ENCODE results near the gene RPS4Y1.
"Not testable (repeated sequence)": the region's sequence is repeated elsewhere in the genome, so short reads cannot be mapped to it uniquely, and the experiment has no call there.

The RPS4Y1 gene
- total RNA-seq, result 0.19 to 119 (median 36.1) reads per million in 4 experiments

DNA sequence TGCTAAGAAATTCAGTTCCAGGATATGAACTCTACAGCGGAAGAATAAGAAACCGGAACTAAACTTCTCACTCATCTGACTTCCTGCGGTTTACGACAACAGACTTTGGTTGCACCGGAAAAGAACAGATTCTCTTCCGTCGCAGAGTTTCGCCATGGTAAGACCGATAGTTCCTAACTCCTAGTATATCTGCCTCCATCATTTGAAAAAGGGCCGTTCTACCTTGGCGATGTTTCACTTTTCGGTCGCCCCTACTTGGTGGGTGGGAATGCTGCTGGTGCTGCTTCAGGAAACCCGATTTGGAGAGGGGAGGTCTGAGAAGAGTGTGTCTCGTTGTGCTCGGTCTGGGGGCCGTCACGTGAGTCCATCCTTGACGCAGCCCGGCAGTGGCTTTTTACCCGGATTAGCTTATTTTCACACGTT, at the start of gene RPS4Y1:
RPS4Y1 (plus strand) TSS at position 132 of the 423 bp plus-strand sequence; CDS start at position 155, 23 bp downstream.
- DNase-seq, result peak; percentile 28

DNA sequence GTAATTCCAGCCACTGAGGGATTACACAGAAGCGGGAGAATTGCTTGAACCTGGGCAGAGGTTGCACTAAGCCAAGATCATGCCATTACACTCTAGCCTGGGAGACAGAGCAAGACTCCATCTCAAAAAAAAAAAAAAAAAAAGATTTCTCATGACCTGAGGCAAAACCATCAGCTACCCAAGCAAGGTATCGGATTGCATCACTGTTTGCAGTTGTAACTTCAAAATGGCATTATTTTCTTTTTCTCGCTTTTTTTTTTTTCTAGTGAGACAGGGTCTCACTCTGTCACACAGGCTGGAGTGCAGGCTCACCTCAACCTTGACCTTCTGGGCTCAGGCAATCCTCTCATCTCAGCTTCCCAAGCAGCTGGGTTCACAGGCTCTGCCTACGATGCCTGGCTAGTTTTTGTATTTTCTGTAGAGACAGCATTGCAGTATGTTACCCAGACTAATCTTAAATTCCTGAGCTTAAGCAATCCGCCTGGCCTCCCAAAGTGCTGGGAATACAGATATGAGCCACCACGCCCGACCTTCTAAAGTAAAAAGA, 44.4 kb upstream of the RPS4Y1 start:
- no peak for DNase-seq

DNA sequence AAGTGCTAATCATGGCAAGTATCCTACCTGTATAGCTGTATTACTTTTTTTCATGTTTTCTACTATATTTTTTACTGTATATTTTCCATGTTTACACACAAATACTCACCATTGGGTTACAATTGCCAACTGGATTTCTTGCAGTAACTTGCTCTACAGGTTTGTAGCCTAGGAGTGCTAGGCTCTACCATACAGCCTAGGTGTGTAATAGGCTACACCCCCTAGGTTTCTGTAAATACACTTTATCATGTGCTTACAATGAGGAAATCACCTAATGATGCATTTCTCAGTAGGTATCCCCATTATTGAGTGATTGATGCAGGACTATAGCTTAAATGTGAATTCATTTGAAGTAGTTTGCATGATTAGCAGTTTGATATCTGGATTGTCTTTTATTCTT, 43.4 kb upstream of the RPS4Y1 start:
- no peak for DNase-seq

DNA sequence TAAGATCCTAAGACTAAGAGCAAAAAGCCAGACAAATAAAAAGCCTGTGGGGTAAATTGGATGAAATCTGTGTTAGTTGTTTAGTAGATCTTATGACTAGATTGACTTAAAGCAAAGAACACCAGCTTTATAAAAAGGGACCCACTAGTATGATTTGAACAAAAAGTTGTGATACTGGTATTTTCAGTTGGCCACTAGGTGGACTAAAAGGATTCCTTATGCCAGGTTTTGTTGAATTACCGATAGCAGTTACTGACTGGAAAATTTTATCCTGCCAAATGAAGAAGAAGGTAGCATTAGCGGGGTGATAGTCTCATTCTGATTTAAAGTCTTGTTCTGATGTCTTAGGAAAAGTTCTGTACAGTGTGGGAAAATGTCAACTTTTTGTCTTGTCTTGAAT, 41.2 kb upstream of the RPS4Y1 start:
- DNase-seq, result no peak

DNA sequence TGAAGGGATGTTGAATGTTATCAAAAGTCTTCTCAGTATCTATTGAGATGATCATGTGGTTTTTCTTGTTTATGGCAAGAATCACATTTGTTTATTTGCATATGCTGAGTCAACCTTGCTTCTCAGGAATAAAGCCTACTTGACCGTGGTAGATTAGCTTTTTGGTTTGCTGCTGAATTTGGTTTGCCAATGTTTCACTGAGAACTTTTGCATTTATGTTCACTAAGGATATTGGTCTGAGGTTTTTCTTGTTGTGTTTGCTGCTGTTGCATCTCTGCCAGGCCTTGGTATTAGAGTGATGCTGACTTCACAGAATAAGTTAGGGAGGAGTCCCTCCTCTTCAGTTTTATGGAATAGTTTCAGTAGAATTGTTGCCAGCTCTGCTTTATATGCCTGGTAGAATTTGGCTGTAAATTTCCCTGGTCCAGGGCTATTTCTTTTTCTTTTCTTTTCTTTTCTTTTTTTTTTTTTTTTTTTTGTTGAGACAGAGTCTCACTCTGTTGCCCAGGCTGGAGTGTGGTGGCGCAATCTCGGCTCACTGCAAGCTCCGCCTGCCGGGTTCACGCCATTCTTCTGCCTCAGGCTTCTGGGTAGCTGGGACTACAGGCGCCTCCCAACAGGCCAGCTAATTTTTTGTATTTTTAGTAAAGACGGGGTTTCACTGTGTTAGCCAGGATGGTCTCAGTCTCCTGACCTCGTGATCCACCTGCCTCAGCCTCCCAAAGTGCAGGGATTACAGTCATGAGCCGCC, 24.1 kb upstream of the RPS4Y1 start:
- not testable (repeated sequence) for DNase-seq

DNA sequence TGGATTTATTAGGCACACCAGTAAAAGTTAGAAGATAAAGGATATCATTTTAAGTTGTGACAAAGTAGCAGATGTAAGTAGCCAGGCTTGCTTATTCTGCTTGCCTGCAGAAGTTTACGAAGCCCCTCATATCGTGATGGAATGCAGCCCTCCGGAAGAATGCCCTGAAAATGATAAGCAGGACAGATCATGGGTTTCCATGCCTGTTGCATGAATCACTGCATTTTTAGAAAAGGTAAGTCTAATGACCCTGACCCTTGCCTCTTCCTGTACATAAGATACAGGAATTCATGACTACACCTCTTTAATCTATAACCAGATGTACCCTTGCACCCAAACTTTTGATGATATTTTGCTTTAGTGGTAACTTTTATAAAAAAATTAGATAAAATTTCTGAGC, 16.9 kb upstream of the RPS4Y1 start:
- DNase-seq, result no peak

DNA sequence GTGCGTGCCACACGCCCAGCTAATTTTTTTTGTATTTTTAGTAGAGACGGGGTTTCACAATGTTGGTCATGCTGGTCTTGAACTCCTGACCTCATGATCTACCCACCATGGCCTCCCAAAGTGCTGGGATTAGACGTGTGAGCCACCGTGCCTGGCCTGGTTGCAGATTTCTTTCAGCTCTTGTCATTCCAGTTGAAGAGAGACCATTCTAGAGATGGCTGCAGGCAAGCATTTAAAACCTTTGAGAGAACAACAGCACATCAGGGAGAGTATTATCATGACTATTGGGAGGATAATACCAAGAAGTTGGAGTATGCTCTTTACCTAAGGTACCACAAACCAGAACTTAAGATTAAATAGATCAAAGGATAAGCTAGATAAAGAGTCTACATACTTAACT, 12.9 kb upstream of the RPS4Y1 start:
- DNase-seq, result no peak

DNA sequence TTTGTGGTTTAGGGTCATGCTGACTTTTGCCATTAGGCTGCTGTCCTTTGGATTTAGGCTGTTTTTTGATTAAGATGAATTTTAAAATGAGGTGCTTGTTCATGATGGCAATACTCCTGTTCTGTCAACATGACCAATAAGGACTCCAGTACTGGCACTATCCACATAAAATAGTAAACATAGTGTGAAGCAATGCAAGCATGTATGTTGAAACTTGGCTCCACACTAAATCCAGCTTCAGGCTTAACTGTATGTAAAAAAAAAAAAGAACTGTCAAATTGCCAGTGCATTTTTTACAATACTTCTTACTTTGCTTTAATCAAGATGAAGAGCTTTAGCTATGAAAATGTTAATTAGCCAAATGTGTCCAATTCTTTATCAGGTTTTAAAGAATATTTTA, 6.2 kb upstream of the RPS4Y1 start:
- DNase-seq, result no peak

DNA sequence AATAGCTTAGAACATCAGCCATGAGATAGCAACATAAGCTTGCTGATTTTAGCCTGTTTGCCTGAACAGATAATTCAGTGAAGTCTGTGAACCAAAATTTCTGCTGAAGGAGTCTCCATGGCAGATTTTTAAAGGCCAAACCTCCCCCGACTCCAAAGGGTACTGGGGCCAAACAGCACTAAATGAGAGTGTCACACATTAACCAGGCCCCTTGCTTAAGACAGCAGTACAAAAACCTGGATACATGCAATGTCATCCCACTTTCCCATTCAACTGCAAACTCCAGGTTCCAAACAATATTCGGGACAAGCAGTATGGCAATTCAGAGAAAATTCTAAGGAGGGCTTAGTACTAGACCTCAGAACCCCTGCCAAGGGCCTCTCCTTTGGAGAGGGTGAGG, 4.3 kb upstream of the RPS4Y1 start:
- no peak for DNase-seq

DNA sequence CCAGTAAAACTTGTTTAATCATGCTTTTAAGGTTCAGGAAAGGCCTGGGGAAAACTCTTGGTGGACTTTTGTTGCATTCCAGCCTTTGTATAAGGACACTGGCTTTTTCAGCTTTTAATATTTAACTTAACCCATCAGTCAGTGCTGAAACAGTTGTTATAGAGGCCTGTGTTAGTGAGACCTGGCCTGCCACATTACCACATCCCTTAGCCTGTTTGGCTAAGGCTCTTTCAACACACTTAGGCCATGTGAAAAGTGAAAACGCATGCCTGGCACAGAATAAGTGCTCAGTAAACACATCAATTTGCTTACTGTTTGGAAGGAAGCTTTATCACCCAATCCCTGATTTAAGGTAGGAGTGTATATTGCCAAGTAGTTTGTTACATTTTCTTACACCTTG, 3.5 kb upstream of the RPS4Y1 start:
- DNase-seq, result no peak

DNA sequence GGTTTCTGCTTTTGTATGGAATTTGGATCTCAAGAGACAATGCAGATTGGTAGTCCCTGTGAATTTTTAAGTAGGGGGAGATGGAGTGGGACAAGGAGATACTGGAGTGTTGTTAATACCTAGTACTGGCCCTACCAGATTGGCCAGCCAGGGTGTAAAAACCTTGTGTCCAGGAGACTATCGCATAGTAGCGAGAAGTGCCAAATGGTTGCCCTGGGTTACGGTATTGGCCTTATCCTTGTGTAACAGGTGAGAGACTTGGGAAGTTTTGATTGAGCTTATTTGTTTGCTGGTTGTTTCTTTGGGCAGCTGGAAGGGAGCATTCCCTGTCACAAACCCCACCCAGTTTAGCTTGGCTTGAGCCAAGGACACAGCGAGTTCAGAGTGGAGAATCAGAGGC, 5.4 kb downstream of the RPS4Y1 start:
- DNase-seq, result no peak

DNA sequence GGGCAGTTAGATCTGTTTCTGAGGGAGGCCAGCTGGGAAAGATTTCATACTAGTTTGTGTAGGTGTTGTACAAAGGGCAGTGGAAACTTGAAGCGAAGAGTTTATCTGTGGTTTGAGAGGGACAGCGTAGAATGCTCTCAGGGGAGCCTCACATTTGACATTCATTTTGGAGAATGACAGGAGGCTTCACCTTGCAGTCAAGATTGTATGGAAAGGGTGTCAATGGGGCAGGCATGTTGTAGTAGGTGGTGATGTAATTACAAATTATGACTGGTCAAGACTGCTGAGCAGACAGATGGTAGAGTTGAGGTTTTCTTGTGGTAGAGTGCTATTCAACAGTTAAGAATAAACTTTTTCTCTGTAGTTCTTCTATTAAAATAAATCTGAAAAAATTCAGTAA, 7.0 kb downstream of the RPS4Y1 start:
- DNase-seq, result no peak

DNA sequence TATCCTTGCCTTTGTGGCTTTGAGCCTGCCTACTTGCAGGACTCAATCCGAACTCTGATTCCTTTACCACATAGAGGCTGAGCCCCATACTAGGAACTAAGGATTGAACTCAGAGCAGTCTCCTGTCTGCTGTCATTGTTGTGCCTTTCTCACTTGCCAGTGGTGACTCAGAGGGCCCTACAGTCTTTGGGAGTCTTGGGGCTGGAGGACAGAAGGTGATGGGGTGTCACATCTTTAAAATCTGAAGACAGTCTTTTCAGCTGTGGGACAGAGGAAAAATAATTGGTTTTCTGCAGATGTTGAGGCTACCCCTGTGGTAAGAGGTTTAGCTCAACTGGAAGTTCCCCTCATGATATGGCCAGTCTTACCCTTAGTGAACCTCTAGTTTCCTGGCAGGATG, 8.0 kb downstream of the RPS4Y1 start:
- no peak for DNase-seq

DNA sequence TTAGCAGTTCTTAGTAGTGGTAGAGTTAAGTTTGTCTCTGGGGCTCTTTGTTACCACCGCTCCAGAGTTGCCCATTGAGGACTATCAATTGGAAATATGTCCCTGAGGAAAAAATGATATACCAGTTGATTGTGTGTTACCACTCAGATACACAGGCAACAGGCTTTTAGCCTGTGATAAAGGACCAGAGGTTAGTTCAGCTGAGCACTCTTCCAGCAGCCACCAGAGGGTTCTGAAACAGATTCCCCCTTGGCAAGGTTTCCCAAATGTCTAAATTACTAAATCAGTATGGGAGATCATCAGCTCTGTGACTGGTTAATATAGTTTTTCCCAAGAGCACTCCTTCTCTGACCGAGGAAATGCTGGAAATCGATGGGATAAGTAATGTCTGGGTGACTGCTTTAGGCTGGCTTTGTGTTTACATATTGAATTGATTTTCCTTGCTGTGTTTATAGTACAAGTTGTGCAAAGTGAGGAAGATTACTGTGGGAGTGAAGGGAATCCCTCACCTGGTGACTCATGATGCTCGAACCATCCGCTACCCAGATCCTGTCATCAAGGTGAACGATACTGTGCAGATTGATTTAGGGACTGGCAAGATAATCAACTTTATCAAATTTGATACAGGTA, 12.9 kb downstream of the RPS4Y1 start:
- no peak for DNase-seq

DNA sequence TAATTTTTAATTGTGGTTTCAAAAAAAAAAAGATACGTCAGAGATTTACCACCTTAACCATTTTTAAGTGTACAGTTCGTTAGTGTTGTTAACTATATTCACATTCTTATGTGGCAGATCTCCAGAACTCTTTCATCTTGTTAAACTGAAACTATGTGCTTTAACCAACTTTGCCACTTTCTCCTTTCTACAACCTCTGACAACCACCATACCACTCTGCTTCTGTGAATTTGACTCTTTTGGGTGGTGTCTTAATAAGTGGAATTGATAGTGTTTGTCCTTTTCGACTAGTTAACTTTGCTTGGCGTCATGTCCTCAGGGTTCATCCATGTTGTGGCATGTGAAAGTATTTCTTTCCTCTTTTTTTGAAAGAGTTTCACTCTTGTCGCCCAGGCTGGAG, 15.7 kb downstream of the RPS4Y1 start:
- no peak for DNase-seq

DNA sequence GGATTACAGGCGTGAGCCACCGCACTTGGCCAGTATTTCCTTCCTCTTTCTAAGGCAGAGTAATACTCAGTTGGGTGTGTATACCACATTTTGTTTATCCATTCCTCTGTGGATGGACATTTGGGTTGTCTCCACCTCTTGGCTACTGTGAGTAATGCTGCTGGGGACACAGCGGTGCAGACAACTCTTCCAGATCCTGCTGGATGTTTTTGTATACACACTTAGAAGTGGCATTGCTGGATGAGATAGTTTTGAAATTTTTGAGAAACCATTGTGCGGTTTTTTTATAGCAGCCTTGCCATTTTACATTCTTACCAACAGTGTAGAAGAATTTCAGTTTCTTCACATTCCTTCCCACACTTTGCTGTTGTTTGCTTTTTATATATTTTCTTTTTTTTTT, 16.3 kb downstream of the RPS4Y1 start:
- no peak for DNase-seq

DNA sequence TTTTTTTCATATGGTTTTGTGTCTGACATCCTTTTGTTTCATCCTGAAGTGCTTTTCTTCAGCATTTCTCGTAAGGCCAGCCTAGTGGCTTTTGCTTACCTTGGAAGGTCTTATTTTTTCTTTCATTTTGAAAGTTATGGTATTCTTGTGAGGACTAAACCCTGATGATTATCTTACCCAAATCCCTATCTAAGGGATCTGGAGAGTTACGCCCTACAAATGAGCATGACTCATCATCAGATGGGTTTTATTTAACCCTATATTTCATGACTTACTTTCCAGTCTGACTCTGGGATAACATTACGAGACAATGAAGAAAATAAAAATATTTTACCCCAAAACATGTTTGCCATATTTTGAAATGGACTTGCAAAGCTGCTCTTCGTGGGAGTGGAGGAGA, 18.4 kb downstream of the RPS4Y1 start:
- DNase-seq, result no peak

DNA sequence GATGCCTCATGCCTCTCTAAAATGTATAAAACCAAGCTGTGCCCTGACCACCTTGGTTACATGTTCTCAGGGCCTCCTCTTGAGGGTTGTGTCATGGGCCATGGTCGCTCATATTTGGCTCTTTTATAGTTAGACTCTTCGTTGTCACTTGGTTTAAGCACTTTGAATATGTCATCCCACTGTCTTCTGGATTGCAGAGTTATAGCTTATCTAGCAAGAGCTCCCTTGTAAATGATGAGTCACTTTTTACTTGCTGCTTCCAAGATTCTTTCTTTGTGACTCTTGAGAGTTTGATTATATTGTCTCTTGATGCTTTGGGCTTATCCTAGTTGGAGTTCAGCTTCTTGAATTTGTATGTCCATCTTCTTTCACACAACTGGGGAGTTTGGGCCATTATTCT, 19.1 kb downstream of the RPS4Y1 start:
- no peak for DNase-seq

DNA sequence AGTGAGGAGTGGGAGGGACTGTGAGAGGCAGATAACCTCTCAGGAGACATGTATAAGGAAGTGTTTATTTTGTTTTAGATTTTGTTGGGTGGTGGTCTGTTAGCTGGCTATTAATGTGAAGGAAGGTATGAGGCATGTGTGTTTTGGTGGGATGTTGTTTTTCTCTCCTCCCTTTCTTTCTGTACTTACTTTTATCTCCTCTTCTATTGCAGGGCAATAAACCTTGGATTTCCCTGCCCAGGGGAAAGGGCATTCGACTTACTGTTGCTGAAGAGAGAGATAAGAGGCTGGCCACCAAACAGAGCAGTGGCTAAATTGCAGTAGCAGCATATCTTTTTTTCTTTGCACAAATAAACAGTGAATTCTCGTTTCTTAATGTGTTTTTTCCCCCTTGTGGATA, 25.2 kb downstream of the RPS4Y1 start:
- DNase-seq, result no peak

DNA sequence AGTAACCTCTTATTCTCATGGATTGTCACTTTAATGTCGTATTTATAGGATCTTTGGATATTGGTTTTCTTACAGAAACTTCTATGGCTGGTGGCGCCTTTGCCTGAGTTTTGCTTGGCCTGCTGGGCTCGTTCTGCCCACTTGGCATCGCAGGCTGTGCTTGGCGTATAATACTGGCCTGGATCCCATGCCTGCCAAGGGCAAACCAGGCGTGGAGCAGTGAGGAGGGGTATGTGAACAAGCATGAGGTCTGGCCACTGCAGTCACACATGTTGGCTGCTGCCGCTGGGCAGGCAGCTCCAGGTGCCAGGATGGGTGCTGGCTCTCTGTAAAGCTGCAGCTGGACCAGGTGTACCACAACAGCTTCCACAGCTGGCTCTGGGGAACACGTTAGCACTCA, 26.1 kb downstream of the RPS4Y1 start:
- no peak for DNase-seq

DNA sequence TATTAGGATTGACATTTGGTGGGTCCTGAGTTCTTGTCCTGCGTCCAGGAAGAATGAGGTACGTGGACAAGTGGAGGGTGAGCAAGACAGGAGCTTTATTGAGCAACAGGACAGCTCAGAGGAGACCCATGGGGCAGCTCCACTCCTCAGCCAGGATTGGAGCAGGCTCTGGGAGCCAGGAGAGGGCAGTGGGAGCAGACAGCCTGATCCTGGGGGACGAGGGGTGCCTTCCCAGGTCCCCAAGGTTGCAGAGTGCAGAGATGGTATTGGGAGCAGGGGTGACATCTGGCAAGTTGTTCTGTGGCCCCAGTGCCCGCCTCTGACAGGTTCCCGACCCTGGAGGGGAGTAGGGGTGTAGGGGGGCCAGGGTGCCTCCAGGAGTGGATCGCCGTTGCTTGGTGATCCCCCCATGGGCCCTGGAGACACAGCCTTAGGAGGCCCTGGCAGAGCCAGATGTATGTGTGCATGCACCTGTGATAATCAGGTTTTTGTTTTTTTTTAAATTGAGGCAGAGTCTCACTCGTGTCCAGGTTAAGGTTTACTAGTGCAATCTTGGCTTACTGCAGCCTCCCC, 26.7 kb downstream of the RPS4Y1 start:
- DNase-seq, result no peak

DNA sequence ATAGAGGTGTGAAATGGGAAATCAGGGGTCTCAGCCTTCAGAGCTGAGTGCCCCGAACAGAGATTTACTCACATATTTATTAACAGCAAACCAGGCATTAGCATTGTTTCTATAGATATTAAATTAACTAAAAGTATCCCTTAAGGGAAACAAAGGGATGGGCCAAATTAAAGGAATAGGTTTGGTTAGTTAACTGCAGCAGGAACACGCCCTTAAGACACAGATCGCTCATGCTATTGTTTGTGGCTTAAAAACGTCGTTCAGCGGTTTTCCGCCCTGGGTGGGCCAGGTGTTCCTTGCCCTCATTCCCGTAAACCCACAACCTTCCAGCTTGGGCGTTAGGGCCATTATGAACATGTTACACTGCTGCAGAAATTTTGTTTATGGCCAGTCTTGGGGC, 30.8 kb downstream of the RPS4Y1 start:
- DNase-seq, result not testable (repeated sequence)

DNA sequence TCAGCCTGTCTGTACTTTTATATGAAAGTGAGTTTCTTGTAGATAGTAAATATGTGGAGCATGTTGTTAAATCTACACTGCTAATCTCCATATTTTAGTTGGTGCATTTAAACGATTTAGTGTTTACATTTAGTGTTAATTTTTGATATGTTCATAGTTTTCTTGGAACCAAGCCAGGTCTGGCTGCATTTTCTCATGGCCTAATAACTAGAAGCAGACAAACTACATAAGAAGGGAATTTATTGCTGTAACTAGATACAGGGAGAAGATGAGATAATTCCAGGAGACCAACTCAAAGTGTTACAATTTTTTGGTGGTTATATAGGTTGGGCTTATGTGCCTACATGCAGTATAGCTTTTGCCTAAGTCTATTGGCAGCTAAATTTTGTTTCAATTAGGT, 32.8 kb downstream of the RPS4Y1 start:
- no peak for DNase-seq

DNA sequence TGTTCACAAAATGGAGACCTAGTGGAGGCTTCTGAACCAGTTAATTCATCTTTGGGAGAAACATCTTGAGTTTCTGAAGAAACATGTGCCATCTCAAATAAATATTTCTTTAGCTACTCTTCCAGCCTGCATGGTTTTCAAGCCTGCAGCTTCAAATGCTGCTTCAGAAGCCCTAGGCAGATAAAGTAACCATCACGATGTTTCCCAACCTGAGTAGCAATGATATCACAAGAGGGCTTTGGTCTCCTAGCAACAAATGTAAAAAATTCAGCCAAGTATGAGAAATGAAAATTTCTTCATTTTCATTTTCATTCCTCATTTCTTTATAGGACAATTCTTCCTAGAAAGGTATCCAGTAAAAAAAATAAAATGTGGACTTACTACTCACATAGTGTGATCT, 42.2 kb downstream of the RPS4Y1 start:
- no peak for DNase-seq

Measured in effector CD8-positive, alpha-beta T cell (primary cell).